ENCODE results near the gene ATG13.

Gene ATG13

DNA sequence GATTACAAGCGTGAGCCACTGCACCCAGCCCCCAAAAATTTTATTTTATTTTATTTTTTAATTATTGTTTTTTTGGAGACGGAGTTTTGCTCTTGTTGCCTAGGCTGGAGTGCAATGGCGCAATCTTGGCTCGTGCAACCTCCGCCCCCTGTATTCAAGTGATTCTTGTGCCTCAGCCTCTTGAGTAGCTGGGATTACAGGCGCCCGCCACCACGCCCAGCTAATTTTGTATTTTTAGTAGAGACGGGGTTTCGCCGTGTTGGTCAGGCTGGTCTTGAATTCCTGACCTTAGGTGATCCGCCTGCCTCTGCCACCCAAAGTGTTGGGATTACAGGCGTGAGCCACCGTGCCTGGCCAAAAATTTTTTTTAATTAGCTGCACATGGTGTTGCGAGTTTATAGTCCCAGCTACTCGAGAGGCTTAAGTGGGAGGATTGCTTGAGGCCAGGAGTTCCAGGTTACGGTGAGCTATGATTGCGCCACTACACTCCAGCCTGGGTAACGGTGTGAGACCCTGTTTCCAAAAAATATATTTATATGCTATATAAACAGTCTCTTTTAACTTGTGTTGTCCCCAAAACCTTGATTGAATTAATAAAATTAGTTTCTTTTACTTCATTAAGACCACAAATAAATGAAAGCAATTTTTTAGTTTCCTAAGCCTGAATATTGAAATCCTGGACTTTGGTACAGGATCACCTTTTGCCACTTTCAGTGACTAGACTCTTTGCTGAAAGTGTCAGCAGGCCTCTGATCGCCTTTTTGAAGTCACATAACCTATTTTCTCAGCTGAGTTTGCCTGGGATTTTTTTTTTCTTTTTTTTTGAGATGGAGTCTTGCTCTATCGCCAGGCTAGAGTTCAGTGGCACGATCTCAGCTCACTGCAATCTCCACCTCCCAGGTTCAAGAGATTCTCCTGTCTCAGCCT, 16.2 kb downstream of the ATG13 start:
- H3K27me3 ChIP-seq (ENCODE audit: control insufficient read depth in 1 of 2, insufficient read depth in 2 of 2, low read length in 2 of 2): no peaks in the 10 kb centered on the region
- H3K4me3 ChIP-seq (ENCODE audit: low read depth in 1 of 2, low read length in 2 of 2): no peak overlapping the region
- H3K4me1 ChIP-seq (ENCODE audit: insufficient read depth, low read length): no peaks in the 10 kb centered on the region
- H3K9me3 ChIP-seq (ENCODE audit: low read length): no peaks in the 10 kb centered on the region
- H3K27ac ChIP-seq (ENCODE audit: low read depth, low read length): no peak overlapping the region
- H3K36me3 ChIP-seq (ENCODE audit: insufficient read depth, low read length): peaks cover 18% of the 10 kb centered on the region
- H3K9ac ChIP-seq (ENCODE audit: low read length): no peak overlapping the region

DNA sequence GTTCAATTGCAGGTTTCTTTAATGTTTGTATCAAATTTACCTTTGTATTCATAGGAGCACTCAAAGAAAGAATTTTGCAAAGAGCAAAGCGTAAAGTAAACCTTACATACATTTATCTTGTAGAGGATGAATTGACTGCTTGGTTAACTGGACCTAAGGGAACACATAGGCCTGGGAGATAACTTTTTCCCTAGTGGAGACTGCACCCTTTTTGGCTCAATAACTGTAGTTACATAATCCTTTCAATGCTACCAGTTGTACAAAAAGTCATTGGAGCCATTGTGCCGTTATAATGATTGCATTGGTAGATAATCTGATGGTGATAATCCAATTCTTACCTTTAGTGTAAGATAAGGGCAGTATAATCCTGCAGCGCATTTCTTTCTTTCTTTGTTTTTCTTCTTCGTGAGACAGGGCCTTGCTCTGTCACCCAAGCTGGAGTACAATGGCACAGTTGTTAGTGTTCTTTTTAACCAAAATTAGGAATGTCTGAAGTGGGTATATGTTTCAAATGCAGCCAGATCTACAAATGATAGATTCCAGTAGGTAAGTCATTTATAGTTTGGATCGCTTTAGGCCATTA, 18.3 kb downstream of the ATG13 start:
- no peak overlapping the region for H3K9ac ChIP-seq (ENCODE audit: low read length)
- no peaks in the 10 kb centered on the region for H3K4me1 ChIP-seq (ENCODE audit: insufficient read depth, low read length)
- H3K27me3 ChIP-seq (ENCODE audit: control insufficient read depth in 1 of 2, insufficient read depth in 2 of 2, low read length in 2 of 2): no peaks in the 10 kb centered on the region
- H3K27ac ChIP-seq (ENCODE audit: low read depth, low read length): no peak overlapping the region
- H3K36me3 ChIP-seq (ENCODE audit: insufficient read depth, low read length): peaks cover 4% of the 10 kb centered on the region
- H3K9me3 ChIP-seq (ENCODE audit: low read length): no peaks in the 10 kb centered on the region
- no peak overlapping the region for H3K4me3 ChIP-seq (ENCODE audit: low read depth in 1 of 2, low read length in 2 of 2)

DNA sequence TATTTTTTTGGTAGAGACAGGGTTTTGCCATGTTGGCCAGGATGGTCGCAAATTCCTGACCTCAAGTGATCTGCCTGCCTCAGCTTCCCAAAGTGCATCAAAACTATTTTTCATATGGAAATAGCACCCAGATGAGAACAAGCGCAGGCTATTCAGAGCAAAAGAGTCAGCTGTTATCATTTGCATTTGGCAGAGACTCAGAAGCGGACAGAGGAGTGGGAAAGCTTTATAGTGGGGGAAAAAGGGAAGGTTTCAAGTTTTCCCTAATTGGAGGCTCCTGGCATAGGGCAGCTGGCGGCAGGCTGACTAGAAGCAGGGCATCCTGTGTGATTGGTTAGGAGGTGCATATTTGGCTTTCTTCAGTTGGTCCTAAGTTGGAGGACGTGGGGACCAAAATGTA, 20.2 kb downstream of the ATG13 start:
- Histone ChIP-seq H3K27ac (ENCODE audit: low read depth, low read length) (no peak overlapping the region), H3K36me3 (ENCODE audit: insufficient read depth, low read length) (no peaks in the 10 kb centered on the region), H3K9ac (ENCODE audit: low read length) (no peak overlapping the region), H3K4me1 (ENCODE audit: insufficient read depth, low read length) (no peaks in the 10 kb centered on the region), H3K27me3 (ENCODE audit: control insufficient read depth in 1 of 2, insufficient read depth in 2 of 2, low read length in 2 of 2) (no peaks in the 10 kb centered on the region), H3K9me3 (ENCODE audit: low read length) (no peaks in the 10 kb centered on the region), H3K4me3 (ENCODE audit: low read depth in 1 of 2, low read length in 2 of 2) (no peak overlapping the region)

DNA sequence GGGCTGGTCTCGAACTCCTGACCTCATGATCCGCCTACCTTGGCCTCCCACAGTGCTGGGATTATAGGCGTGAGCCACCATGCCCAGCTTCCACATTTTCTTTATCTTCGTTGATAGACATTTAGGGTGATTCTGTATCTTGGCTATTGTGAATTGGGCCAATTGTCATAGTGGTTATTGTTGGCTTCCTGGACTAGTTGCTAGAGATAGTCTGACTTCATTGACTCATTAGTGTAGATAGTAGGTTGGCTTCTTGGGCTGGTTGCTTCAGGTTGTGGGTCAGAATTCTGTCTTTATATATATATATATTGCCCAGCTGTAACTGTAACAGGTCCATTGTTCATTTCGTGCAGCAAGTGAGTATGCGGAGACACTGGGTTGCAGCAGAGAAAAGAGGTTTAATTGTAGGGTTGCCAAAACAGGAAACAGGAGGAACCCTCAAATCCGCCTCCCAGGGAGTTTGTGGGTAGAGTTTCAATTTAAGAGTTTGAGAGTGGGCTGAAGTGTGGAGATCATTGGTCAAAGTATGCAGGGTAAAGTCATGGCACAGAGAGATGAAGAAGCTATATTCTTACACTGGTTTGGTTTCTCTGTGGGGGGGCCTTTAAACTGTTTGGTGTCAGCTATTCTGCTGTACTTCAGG, 22.0 kb downstream of the ATG13 start:
- Histone ChIP-seq H3K9me3 (ENCODE audit: low read length) (no peaks in the 10 kb centered on the region), H3K4me3 (ENCODE audit: low read depth in 1 of 2, low read length in 2 of 2) (no peak overlapping the region), H3K36me3 (ENCODE audit: insufficient read depth, low read length) (no peaks in the 10 kb centered on the region), H3K4me1 (ENCODE audit: insufficient read depth, low read length) (no peaks in the 10 kb centered on the region), H3K27ac (ENCODE audit: low read depth, low read length) (no peak overlapping the region), H3K27me3 (ENCODE audit: control insufficient read depth in 1 of 2, insufficient read depth in 2 of 2, low read length in 2 of 2) (no peaks in the 10 kb centered on the region), H3K9ac (ENCODE audit: low read length) (no peak overlapping the region)

GRCh38 chr11:46640036-46640788, 22.9 kb downstream of the ATG13 start:
- Histone ChIP-seq H3K27me3 (ENCODE audit: control insufficient read depth in 1 of 2, insufficient read depth in 2 of 2, low read length in 2 of 2) (no peaks in the 10 kb centered on the region), H3K4me3 (ENCODE audit: low read depth in 1 of 2, low read length in 2 of 2) (no peak overlapping the region), H3K9me3 (ENCODE audit: low read length) (no peaks in the 10 kb centered on the region), H3K9ac (ENCODE audit: low read length) (no peak overlapping the region), H3K27ac (ENCODE audit: low read depth, low read length) (no peak overlapping the region), H3K36me3 (ENCODE audit: insufficient read depth, low read length) (no peaks in the 10 kb centered on the region), H3K4me1 (ENCODE audit: insufficient read depth, low read length) (no peaks in the 10 kb centered on the region)

DNA sequence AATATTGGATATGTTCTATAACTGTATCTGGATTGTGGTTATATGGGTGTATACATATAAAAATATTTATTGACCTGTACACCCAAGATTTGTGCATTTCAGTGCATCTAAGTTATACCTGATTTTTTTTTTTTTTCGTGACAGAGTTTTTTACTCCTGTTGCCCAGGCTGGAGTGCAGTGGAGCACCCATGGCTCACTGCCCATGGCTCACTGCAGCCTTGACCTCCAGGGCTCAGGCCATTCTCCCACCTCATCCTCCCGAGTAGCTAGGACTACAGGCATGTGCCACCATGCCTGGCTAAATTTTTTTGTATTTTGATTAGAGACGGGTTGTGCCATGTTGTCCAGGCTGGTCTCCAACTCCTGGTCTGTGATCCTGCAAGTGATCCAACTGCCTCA, 24.3 kb downstream of the ATG13 start:
- H3K9me3 ChIP-seq (ENCODE audit: low read length): no peaks in the 10 kb centered on the region
- H3K9ac ChIP-seq (ENCODE audit: low read length): no peak overlapping the region
- no peaks in the 10 kb centered on the region for H3K4me1 ChIP-seq (ENCODE audit: insufficient read depth, low read length)
- no peak overlapping the region for H3K27ac ChIP-seq (ENCODE audit: low read depth, low read length)
- H3K27me3 ChIP-seq (ENCODE audit: control insufficient read depth in 1 of 2, insufficient read depth in 2 of 2, low read length in 2 of 2): no peaks in the 10 kb centered on the region
- no peak overlapping the region for H3K4me3 ChIP-seq (ENCODE audit: low read depth in 1 of 2, low read length in 2 of 2)
- H3K36me3 ChIP-seq (ENCODE audit: insufficient read depth, low read length): peaks cover 14% of the 10 kb centered on the region

DNA sequence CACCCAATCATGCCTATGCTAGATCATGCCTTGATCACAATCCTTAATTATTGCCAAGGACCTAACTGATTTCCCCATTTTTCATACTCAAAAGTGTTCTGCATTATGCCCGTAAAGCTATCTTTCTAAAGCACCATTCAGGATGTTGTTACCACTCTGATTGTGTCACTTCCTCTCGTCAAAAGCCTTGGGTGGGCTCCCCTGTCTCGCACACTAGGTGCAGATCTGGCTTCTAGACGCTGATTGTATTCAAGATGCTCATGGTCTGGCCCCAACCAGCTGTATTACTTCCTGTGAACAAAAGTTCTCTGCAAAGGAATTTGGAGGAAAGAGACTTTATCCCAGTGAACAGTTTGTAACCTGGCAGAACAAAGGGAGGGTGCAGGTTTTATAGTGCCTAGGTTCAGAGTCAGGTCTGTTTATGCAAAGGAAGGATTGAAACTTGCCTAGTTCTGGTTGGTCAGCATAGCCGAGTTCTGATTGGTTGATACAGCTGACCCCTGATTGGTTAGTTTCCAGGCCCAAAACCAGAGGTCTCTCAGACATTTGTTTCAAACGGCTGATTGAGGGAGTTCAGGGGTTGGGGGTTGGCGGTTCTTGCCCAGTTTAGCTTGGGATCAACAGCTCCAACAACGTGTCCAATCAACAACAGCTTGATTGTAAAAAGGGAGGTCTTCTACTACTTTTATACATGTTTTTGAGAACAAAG, 25.4 kb downstream of the ATG13 start:
- Histone ChIP-seq H3K4me3 (ENCODE audit: low read depth in 1 of 2, low read length in 2 of 2) (no peak overlapping the region), H3K27me3 (ENCODE audit: control insufficient read depth in 1 of 2, insufficient read depth in 2 of 2, low read length in 2 of 2) (no peaks in the 10 kb centered on the region), H3K27ac (ENCODE audit: low read depth, low read length) (no peak overlapping the region), H3K9ac (ENCODE audit: low read length) (no peak overlapping the region), H3K4me1 (ENCODE audit: insufficient read depth, low read length) (no peaks in the 10 kb centered on the region), H3K9me3 (ENCODE audit: low read length) (no peaks in the 10 kb centered on the region), H3K36me3 (ENCODE audit: insufficient read depth, low read length) (peaks cover 25% of the 10 kb centered on the region)

DNA sequence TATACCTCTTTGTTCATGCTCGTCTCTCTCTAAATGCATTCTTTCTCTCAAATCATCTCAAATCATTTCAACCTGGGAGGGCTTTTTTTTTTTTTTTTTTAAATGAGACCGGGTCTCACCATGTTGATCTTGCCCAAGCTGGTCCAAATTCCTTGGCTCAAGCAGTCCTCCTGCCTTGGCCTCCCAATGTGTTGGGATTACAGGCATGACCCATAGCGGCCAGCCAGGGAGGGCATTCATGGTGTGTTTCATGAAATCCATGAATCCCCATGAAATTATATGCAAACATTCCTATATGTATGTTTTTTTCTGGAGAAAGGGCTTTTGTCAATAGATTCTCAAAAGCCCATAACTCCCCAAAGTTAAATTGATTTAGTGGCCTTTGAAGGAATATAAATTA, 26.2 kb downstream of the ATG13 start:
- no peak overlapping the region for H3K27ac ChIP-seq (ENCODE audit: low read depth, low read length)

DNA sequence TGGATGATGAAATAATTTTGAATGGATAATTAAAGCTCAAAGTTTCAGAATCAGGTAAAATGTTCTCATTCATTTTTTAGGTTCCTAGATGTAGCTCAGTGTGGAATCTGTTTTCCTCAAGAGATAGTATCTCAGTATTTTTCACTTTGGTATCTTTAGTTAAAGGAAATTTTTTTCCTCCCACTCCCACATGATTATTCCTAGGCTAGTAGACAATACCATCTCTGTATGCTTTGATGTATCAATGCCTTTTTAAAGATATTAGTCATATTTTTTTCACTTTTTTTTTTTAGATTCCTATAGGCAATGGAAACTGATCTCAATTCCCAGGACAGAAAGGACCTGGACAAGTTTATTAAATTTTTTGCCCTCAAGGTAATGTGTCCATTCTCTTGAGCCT, 26.6 kb downstream of the ATG13 start:
- H3K4me1 ChIP-seq (ENCODE audit: insufficient read depth, low read length): no peaks in the 10 kb centered on the region
- no peak overlapping the region for H3K9ac ChIP-seq (ENCODE audit: low read length)
- H3K4me3 ChIP-seq (ENCODE audit: low read depth in 1 of 2, low read length in 2 of 2): no peak overlapping the region
- H3K27me3 ChIP-seq (ENCODE audit: control insufficient read depth in 1 of 2, insufficient read depth in 2 of 2, low read length in 2 of 2): no peaks in the 10 kb centered on the region
- no peaks in the 10 kb centered on the region for H3K9me3 ChIP-seq (ENCODE audit: low read length)
- peaks cover 29% of the 10 kb centered on the region for H3K36me3 ChIP-seq (ENCODE audit: insufficient read depth, low read length)
- H3K27ac ChIP-seq (ENCODE audit: low read depth, low read length): no peak overlapping the region

More for the DNA sequence above, 26.2 kb downstream of the ATG13 start:
- Histone ChIP-seq H3K4me3 (ENCODE audit: low read depth in 1 of 2, low read length in 2 of 2) (no peak overlapping the region), H3K27me3 (ENCODE audit: control insufficient read depth in 1 of 2, insufficient read depth in 2 of 2, low read length in 2 of 2) (no peaks in the 10 kb centered on the region), H3K9ac (ENCODE audit: low read length) (no peak overlapping the region), H3K9me3 (ENCODE audit: low read length) (no peaks in the 10 kb centered on the region), H3K4me1 (ENCODE audit: insufficient read depth, low read length) (no peaks in the 10 kb centered on the region), H3K36me3 (ENCODE audit: insufficient read depth, low read length) (peaks cover 29% of the 10 kb centered on the region)

DNA sequence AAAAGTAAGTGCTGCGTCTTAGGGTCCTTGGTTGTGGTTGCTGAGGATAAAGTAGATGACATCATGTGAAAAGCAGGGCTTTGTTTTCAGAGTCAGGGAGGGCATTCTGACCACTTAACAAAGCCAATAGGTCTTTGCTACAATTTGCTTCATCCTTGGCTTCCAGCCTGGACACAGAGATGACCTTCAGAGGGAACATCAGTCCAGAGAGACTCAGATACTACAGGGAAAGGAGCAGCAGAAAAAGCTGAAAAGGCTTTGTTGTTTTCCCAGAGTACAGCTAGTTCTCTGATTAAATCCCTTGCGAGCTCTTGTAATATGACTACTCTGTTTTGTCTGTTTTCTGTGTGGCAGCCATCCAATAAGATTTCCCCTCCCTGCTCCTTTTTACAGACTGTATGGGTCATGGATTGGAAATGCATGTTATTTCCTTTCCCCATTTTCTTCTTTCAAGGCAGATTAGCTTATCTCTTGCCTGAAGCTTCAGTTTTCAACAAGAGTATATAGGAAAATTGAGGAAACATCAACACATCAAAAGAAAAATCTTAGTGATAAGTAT, 31.9 kb downstream of the ATG13 start:
- Histone ChIP-seq H3K9ac (ENCODE audit: low read length) (no peak overlapping the region), H3K4me1 (ENCODE audit: insufficient read depth, low read length) (no peaks in the 10 kb centered on the region), H3K4me3 (ENCODE audit: low read depth in 1 of 2, low read length in 2 of 2) (no peak overlapping the region), H3K27me3 (ENCODE audit: control insufficient read depth in 1 of 2, insufficient read depth in 2 of 2, low read length in 2 of 2) (no peaks in the 10 kb centered on the region), H3K27ac (ENCODE audit: low read depth, low read length) (no peak overlapping the region), H3K9me3 (ENCODE audit: low read length) (no peaks in the 10 kb centered on the region), H3K36me3 (ENCODE audit: insufficient read depth, low read length) (peaks cover 63% of the 10 kb centered on the region)
